WI38 (cell line): ENCODE results near the gene DENND1B.

Experiments used
- H3K4me3 ChIP-seq: 2 replicates; pipeline ENCODE4 v1.5.1; 2011; ENCODE audit warnings: low read depth, mild to moderate bottlenecking, control low read depth, low read length
- TF ChIP-seq, protein P1 (sequence below): IDR thresholded peaks from 2 replicates; pipeline ENCODE4 v1.5.1; 2012; ENCODE audit warnings: low read depth, mild to moderate bottlenecking, control low read depth, low read length

Gene DENND1B

DNA sequence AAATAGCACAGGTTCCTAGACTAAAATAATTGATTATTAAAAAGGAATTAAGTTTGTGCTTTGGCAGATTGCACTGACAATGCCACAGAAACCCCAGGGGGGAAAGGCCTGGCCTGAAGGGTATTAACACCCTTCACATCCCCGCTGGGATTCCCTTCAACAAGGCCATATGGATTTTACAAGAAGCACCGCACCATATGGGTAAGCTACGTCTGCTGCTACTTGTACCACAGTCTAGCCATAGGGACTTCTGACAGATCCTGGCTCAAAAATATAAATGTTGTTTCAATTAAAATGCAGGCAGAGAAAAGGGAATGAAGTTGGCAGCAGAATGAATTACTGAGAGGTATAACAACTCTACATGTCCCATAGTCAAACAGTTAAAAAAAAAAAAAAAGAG, 101.0 kb downstream of the DENND1B start:
- TF ChIP-seq, protein P1, sequence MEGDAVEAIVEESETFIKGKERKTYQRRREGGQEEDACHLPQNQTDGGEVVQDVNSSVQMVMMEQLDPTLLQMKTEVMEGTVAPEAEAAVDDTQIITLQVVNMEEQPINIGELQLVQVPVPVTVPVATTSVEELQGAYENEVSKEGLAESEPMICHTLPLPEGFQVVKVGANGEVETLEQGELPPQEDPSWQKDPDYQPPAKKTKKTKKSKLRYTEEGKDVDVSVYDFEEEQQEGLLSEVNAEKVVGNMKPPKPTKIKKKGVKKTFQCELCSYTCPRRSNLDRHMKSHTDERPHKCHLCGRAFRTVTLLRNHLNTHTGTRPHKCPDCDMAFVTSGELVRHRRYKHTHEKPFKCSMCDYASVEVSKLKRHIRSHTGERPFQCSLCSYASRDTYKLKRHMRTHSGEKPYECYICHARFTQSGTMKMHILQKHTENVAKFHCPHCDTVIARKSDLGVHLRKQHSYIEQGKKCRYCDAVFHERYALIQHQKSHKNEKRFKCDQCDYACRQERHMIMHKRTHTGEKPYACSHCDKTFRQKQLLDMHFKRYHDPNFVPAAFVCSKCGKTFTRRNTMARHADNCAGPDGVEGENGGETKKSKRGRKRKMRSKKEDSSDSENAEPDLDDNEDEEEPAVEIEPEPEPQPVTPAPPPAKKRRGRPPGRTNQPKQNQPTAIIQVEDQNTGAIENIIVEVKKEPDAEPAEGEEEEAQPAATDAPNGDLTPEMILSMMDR, result no peak
- no peak overlapping the region for H3K4me3 ChIP-seq

DNA sequence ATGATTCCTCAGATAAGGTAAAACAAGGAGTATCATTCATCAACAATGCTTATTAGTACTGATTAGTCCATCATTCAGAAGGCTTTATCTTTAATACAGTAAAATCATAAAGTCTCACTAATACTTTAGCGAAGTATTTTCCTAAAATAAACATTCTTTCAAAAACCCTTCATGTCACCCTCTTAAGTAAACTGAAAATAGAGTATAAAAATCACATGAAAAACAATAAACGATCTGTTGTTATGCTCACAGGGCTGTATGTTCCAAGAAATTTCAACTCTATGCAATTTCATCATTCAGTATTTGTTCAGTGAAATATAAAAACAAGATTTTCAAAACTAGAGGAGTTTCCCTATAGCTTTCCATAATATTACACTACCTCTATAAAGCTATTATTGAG, 102.0 kb downstream of the DENND1B start:
- TF ChIP-seq, protein P1, result no peak
- H3K4me3 ChIP-seq, result no peak overlapping the region

DNA sequence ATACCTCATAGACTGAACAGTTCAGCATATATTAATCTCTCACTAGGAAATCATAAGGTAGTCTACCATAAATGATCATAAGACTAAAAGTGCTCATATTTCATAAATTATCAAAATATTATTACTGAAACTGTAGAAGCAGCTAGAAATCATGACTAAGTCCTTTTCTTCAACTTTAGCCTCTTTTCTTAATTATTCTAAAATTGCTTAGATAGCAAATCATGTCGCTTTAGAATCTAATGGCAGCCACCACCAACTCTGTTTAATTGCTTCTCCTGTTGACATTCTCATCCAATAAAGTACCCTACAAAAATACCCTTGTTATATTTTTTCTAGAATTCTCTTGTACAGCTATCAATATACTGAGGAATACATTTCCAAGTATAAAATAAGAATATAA, 102.9 kb downstream of the DENND1B start:
- TF ChIP-seq, protein P1, result no peak
- H3K4me3 ChIP-seq, result no peak overlapping the region

DNA sequence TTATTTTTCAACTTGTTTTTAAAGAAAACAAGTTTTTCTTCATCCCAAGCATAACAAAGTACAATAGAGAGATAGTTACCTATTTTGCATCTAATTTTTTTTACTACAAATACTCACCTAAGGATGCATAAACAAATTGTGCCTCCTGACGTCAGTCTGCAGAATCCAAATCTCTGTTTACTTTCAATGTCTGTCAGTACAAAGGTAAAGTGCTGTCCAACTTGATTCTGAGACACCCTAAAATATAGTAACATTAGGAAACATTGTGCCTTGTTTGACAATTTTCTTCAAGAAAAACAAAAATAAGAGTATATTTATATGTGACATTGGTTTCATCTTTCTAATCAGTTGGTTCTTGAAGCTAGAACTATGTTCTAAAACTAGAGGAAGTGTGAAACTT, 103.4 kb downstream of the DENND1B start:
- TF ChIP-seq, protein P1, result no peak
- no peak overlapping the region for H3K4me3 ChIP-seq

DNA sequence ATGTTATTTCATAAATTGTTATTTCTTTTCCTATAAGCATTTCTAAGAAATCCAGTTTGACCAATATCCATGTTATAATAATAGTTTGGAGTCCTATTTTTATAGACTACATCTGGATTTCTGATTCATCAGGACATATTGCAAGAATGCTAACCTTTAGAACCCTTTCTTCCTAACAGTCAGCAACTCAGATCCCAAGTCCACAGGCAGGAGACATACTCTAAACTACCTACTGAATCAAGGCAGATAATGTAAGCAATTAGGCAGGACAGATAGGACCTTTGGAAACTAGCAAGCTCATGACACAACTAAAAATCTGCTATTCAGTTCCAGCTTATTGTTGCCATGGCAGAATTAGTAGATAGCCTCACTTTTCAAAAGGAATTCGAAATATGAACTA, 104.1 kb downstream of the DENND1B start:
- TF ChIP-seq, protein P1, result no peak

DNA sequence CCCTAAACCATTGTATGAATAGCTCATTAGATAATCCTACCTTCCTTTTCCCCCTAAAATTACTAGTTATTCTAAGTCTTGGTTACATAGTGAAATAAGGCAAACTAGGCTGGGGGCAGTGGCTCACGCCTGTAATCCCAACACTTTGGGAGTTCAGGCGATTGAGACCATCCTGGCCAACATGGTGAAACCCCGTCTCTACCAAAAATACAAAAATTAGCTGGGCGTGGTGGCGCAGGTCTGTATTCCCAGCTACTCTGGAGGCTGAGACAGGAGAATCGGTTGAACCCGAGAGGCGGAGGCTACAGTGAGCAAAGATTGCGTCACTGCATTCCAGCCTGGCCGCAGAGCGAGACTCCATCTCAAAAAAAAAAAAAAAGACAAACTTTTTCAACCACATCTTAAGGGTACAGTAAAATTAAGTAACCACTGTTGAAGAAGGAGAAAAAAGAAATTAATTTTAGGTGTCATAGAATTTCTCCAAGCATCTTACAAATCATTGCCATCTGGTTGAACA, 108.5 kb downstream of the DENND1B start:
- no peak overlapping the region for H3K4me3 ChIP-seq
- TF ChIP-seq, protein P1, result no peak

More for the DNA sequence above, 104.1 kb downstream of the DENND1B start:
- H3K4me3 ChIP-seq, result no peak overlapping the region

DNA sequence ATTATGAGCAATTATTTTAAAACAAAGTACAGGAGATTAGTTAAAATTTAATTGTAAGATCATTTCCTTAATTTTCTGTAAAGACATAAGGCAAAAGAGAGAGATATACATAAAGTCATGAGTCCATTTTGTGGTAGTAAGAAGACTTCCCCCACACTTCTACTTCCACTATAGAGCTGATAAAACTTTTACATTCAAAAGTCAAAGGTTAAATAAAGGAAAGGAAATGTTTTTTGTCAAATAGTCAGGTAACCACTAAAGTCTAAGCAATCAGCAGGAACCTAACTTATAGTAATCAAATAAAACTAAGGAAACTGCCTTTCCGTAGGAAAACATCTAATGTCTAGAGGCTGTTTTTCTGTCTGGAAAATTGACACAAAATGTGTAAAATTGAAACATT, 110.9 kb downstream of the DENND1B start:
- TF ChIP-seq, protein P1, result no peak
- H3K4me3 ChIP-seq, result no peak overlapping the region
